HepG2 (cell line): ENCODE measurements around the gene TMEM222. TPM values are rescaled to one million over a fixed set of nuclear protein-coding genes. Genes with fewer than 3 reads are reported as not detected.
A peak's percentile ranks its signal among the peaks of the same experiment; 100 is the strongest.

Experiments used
- KDM5A ChIP-seq: fragments of 200-600 bp; sonication (generic); IDR thresholded peaks from 2 replicates; pipeline ENCODE4 v1.7.0; 2018; ENCODE audit warnings: antibody characterized with exemption, mild to moderate bottlenecking, low read length, borderline replicate concordance
- MIER3 ChIP-seq: IDR thresholded peaks from 2 replicates; pipeline ENCODE4 v1.6.1; 2016; ENCODE audit warnings: missing compliant biosample characterization, borderline replicate concordance
- MXI1 ChIP-seq: IDR thresholded peaks from 3 replicates; pipeline ENCODE4 v1.6.1; 2012; ENCODE audit warnings: low read depth, low read length, inconsistent platforms, borderline replicate concordance
- NFIC ChIP-seq: IDR thresholded peaks from 2 replicates; pipeline ENCODE4 v1.6.1; 2012; ENCODE audit warnings: mild to moderate bottlenecking, low read length, inconsistent platforms
- PHF8 ChIP-seq: sonication (generic); formaldehyde crosslinking; IDR thresholded peaks from 2 replicates; pipeline ENCODE4 v1.5.0; 2020; ENCODE audit warnings: missing genetic modification reagents
- SP5 ChIP-seq: IDR thresholded peaks from 2 replicates; pipeline ENCODE4 v1.6.1; 2016; ENCODE audit warnings: low read depth, borderline replicate concordance
- ZNF562 ChIP-seq: sonication (generic); formaldehyde crosslinking; IDR thresholded peaks from 2 replicates; pipeline ENCODE4 v1.8.0; 2022; ENCODE audit warnings: missing genetic modification reagents, borderline replicate concordance
- ZSCAN25 ChIP-seq: sonication (generic); formaldehyde crosslinking; IDR thresholded peaks from 2 replicates; pipeline ENCODE4 v1.8.0; 2022; ENCODE audit warnings: mild to moderate bottlenecking, missing genetic modification reagents
- polyA plus RNA-seq, 8 experiments: library from polyadenylated mRNA; depleted of rRNA in 3 of 8; stranded (reverse) in 7 of 8; unstranded in 1 of 8; fragments of >200 nt; fragmentation: Illumina TruSeq in 4 of 8; extraction: Trizol in 4 of 8; gene quantifications; 2 replicates each; pipeline versions ENCODE4 v1.2.1 to v1.2.3, GENCODE V29; 2011 to 2016; ENCODE audit warnings: low read depth in 4 of 8, missing spikeins in 1 of 8, mixed read lengths in 1 of 8; ENCODE audit not compliant: insufficient read depth in 1 of 8
- total RNA-seq, 5 experiments: library from RNA; depleted of rRNA; stranded (reverse); fragments of >200 nt; fragmentation: Illumina TruSeq; extraction: Trizol; gene quantifications; 2 replicates each; pipeline ENCODE4 v1.2.3, GENCODE V29; 2016; ENCODE audit warnings: low read depth in 1 of 5
- TF ChIP-seq, protein P1 (sequence below): sonication (generic); formaldehyde crosslinking; IDR thresholded peaks from 2 replicates; pipeline ENCODE4 v1.9.0; 2021; ENCODE audit warnings: mild to moderate bottlenecking, missing genetic modification reagents
- TF ChIP-seq, protein P2 (sequence below): sonication (generic); formaldehyde crosslinking; IDR thresholded peaks from 2 replicates; pipeline ENCODE4 v1.4.0; 2020; ENCODE audit warnings: missing genetic modification reagents
- TF ChIP-seq, protein P3 (sequence below): sonication (generic); formaldehyde crosslinking; IDR thresholded peaks from 2 replicates; pipeline ENCODE4 v1.5.0; 2020; ENCODE audit warnings: mild to moderate bottlenecking, missing genetic modification reagents, borderline replicate concordance
- TF ChIP-seq, protein P4 (sequence below): sonication (generic); formaldehyde crosslinking; IDR thresholded peaks from 2 replicates; pipeline ENCODE4 v1.9.0; 2022; ENCODE audit warnings: low read depth, missing genetic modification reagents

The TMEM222 gene
- total and polyA plus RNA-seq, 2 of the 13 experiments (the other 11 are each of a cell fraction or from before 2014, with no cell fraction given): 22.7 to 29.6 TPM

DNA sequence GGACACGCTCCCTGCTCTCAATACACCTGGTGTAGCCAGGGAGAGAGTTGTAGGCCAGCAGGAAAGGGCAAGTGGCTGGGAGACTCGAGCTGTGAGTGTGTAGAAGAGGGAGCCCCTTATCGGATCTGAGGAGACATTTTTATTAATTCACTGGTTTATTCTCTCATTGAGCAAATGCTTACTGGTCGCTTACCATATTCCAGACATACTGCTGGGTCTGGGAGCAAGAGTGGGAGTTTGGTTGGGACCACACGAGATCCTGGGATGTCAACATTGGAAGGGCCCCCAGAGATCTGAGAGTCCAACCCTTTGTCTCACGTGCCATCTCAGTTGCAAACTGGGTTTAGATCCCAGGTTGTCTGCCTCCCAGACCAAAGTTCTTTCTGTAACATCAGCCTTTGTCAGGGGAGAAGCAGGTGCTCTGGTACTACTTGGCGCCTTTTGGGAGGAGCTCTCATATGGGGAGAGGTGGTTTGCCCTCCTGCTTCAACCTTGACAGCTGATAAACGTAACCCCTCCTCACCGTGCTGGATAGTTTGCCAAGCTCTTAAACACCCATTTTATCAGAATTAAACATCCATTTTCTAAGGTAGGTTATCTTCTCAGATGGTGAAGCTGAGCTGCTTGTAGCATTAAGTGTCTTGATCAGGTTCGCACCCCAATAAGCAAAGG is 742 bp downstream of the TMEM222 start (continued):
- TF ChIP-seq SP5 (CRISPR knock-in tag): no peak
- no peak for TF ChIP-seq ZNF562 (CRISPR knock-in tag)
- TF ChIP-seq, protein P1, sequence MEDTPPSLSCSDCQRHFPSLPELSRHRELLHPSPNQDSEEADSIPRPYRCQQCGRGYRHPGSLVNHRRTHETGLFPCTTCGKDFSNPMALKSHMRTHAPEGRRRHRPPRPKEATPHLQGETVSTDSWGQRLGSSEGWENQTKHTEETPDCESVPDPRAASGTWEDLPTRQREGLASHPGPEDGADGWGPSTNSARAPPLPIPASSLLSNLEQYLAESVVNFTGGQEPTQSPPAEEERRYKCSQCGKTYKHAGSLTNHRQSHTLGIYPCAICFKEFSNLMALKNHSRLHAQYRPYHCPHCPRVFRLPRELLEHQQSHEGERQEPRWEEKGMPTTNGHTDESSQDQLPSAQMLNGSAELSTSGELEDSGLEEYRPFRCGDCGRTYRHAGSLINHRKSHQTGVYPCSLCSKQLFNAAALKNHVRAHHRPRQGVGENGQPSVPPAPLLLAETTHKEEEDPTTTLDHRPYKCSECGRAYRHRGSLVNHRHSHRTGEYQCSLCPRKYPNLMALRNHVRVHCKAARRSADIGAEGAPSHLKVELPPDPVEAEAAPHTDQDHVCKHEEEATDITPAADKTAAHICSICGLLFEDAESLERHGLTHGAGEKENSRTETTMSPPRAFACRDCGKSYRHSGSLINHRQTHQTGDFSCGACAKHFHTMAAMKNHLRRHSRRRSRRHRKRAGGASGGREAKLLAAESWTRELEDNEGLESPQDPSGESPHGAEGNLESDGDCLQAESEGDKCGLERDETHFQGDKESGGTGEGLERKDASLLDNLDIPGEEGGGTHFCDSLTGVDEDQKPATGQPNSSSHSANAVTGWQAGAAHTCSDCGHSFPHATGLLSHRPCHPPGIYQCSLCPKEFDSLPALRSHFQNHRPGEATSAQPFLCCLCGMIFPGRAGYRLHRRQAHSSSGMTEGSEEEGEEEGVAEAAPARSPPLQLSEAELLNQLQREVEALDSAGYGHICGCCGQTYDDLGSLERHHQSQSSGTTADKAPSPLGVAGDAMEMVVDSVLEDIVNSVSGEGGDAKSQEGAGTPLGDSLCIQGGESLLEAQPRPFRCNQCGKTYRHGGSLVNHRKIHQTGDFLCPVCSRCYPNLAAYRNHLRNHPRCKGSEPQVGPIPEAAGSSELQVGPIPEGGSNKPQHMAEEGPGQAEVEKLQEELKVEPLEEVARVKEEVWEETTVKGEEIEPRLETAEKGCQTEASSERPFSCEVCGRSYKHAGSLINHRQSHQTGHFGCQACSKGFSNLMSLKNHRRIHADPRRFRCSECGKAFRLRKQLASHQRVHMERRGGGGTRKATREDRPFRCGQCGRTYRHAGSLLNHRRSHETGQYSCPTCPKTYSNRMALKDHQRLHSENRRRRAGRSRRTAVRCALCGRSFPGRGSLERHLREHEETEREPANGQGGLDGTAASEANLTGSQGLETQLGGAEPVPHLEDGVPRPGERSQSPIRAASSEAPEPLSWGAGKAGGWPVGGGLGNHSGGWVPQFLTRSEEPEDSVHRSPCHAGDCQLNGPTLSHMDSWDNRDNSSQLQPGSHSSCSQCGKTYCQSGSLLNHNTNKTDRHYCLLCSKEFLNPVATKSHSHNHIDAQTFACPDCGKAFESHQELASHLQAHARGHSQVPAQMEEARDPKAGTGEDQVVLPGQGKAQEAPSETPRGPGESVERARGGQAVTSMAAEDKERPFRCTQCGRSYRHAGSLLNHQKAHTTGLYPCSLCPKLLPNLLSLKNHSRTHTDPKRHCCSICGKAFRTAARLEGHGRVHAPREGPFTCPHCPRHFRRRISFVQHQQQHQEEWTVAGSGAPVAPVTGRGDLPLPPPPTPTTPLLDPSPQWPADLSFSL (CRISPR knock-in tag): no peak
- TF ChIP-seq ZSCAN25 (CRISPR knock-in tag): no peak
- TF ChIP-seq PHF8 (CRISPR knock-in tag): peak; percentile 32; the same call in 1 of the 2 replicates
- TF ChIP-seq KDM5A: peak; percentile 51; the same call in 1 of the 2 replicates
- TF ChIP-seq, protein P2, sequence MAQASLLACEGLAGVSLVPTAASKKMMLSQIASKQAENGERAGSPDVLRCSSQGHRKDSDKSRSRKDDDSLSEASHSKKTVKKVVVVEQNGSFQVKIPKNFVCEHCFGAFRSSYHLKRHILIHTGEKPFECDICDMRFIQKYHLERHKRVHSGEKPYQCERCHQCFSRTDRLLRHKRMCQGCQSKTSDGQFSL (CRISPR knock-in tag): no peak
- no peak for TF ChIP-seq NFIC
- TF ChIP-seq MIER3 (CRISPR knock-in tag): no peak
- TF ChIP-seq, protein P3, sequence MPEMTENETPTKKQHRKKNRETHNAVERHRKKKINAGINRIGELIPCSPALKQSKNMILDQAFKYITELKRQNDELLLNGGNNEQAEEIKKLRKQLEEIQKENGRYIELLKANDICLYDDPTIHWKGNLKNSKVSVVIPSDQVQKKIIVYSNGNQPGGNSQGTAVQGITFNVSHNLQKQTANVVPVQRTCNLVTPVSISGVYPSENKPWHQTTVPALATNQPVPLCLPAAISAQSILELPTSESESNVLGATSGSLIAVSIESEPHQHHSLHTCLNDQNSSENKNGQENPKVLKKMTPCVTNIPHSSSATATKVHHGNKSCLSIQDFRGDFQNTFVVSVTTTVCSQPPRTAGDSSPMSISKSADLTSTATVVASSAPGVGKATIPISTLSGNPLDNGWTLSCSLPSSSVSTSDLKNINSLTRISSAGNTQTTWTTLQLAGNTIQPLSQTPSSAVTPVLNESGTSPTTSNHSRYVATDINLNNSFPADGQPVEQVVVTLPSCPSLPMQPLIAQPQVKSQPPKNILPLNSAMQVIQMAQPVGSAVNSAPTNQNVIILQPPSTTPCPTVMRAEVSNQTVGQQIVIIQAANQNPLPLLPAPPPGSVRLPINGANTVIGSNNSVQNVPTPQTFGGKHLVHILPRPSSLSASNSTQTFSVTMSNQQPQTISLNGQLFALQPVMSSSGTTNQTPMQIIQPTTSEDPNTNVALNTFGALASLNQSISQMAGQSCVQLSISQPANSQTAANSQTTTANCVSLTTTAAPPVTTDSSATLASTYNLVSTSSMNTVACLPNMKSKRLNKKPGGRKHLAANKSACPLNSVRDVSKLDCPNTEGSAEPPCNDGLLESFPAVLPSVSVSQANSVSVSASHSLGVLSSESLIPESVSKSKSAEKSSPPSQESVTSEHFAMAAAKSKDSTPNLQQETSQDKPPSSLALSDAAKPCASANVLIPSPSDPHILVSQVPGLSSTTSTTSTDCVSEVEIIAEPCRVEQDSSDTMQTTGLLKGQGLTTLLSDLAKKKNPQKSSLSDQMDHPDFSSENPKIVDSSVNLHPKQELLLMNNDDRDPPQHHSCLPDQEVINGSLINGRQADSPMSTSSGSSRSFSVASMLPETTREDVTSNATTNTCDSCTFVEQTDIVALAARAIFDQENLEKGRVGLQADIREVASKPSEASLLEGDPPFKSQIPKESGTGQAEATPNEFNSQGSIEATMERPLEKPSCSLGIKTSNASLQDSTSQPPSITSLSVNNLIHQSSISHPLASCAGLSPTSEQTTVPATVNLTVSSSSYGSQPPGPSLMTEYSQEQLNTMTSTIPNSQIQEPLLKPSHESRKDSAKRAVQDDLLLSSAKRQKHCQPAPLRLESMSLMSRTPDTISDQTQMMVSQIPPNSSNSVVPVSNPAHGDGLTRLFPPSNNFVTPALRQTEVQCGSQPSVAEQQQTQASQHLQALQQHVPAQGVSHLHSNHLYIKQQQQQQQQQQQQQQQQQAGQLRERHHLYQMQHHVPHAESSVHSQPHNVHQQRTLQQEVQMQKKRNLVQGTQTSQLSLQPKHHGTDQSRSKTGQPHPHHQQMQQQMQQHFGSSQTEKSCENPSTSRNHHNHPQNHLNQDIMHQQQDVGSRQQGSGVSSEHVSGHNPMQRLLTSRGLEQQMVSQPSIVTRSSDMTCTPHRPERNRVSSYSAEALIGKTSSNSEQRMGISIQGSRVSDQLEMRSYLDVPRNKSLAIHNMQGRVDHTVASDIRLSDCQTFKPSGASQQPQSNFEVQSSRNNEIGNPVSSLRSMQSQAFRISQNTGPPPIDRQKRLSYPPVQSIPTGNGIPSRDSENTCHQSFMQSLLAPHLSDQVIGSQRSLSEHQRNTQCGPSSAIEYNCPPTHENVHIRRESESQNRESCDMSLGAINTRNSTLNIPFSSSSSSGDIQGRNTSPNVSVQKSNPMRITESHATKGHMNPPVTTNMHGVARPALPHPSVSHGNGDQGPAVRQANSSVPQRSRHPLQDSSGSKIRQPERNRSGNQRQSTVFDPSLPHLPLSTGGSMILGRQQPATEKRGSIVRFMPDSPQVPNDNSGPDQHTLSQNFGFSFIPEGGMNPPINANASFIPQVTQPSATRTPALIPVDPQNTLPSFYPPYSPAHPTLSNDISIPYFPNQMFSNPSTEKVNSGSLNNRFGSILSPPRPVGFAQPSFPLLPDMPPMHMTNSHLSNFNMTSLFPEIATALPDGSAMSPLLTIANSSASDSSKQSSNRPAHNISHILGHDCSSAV (CRISPR knock-in tag): no peak
- TF ChIP-seq, protein P4, sequence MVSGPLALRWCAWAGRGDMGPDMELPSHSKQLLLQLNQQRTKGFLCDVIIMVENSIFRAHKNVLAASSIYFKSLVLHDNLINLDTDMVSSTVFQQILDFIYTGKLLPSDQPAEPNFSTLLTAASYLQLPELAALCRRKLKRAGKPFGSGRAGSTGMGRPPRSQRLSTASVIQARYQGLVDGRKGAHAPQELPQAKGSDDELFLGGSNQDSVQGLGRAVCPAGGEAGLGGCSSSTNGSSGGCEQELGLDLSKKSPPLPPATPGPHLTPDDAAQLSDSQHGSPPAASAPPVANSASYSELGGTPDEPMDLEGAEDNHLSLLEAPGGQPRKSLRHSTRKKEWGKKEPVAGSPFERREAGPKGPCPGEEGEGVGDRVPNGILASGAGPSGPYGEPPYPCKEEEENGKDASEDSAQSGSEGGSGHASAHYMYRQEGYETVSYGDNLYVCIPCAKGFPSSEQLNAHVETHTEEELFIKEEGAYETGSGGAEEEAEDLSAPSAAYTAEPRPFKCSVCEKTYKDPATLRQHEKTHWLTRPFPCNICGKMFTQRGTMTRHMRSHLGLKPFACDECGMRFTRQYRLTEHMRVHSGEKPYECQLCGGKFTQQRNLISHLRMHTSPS: no peak
- no peak for TF ChIP-seq MXI1
